CD4-positive, alpha-beta T cell treated with Interleukin-6 for 4 hours (primary cell): ENCODE data around the gene MBD3.
A peak's percentile ranks its signal among the peaks of the same experiment; 100 is the strongest.
"Not testable (repeated sequence)": the region's sequence is repeated elsewhere in the genome, so short reads cannot be mapped to it uniquely, and the experiment has no call there.

Experiments used
- DNase-seq: peaks from one replicate; pipeline ENCODE4 v3.0.0-alpha.2; 2020; ENCODE audit warnings: mixed read lengths

MBD3 gene

DNA sequence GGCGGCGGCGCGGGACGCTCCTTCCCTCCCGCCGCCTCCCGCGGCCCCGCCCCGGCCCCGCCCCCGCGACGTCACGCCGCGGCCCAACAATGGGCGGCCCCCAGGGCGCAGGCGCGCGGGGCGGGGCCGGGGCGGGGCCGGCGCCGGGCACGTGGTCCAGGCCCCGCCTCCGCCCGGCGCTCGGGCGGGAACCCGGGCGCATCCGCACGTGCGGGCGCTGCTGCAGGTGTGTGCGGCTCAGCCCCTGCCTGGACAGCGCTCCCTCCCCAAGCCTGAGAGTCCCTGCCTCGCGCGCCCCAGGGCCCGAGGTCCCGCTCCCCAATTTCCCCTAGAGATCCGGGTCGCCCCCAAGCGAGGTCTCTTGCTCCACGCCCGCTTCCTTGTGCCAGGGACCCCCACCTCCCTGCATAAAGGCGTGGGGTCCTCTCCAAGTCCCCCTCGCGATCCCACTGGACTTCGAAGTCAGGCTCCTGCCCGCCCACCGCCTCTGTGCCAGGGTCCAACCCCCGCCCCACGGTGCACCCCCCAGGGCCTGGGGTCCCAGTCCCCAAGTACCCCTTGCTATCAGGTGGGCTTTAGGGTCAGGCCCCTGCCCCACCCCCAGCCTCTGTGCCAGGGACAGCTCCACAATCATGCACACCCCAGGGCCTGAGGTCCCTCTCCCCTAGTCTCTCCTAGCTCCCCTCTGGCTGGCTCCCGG, 24.2 kb downstream of the MBD3 start, which contains the start of gene MEX3D:
Gene MEX3D (minus strand): TSS at position 6 of the 700 bp plus-strand sequence. CDS start 267 bp downstream, outside the sequence.
- DNase-seq: peak; percentile 89

DNA sequence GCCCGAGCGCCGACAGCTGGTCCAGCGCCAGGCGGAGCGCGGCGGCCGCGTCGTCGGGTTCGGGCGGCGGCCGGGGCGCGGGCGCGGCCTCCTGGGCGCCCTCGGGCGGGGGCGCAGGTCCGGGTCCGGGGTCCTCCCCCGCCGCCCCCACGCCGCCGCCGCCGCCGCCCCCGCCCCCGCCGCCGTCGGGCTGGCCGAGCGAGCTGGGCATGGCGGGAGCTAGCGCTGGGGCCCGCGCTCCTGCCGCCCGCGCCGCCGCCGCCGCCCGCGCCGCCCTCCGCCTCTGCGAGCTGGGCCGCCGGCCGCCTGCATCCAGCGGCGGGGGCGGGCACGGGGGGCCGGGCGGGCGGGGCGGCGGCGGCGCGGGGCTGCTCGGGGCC, 24.8 kb downstream of the MBD3 start:
- no peak for DNase-seq

DNA sequence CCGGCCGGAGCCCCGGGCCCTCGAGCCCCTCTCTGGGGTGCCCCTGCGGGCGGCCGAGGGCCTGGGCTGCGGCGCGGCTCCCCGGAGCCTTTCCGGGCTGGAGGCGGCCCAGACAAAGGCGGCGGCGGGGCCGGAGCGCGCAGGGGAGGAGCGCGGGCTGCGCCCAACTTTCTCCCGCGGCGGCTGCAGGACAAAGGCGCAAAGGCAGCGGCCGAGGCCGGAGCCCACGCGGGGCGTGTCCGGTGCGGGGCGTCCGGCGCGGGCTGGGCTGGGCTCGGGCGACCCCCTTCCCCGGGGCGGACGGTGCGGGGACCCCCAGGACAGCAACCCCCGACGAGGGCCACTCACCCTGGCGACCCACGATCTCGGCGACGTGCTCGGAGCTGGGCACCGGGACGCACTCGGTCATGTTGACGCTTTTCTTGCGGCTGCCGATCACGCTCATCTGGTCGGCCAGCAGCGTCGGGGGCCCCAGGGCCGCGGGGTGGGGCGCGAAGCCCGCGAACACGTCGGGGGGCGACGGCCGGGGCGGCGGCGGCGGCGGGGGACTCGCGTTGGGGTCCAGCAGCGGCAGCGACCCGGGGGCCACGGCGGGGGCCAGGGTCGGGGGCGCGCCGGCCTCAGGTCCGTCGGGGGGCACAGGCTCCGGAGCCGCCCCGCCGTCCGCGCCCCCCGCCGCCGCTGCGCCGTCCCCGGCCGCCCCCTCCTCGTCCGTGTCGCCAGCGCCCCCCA, 25.4 kb downstream of the MBD3 start:
- DNase-seq: no peak

DNA sequence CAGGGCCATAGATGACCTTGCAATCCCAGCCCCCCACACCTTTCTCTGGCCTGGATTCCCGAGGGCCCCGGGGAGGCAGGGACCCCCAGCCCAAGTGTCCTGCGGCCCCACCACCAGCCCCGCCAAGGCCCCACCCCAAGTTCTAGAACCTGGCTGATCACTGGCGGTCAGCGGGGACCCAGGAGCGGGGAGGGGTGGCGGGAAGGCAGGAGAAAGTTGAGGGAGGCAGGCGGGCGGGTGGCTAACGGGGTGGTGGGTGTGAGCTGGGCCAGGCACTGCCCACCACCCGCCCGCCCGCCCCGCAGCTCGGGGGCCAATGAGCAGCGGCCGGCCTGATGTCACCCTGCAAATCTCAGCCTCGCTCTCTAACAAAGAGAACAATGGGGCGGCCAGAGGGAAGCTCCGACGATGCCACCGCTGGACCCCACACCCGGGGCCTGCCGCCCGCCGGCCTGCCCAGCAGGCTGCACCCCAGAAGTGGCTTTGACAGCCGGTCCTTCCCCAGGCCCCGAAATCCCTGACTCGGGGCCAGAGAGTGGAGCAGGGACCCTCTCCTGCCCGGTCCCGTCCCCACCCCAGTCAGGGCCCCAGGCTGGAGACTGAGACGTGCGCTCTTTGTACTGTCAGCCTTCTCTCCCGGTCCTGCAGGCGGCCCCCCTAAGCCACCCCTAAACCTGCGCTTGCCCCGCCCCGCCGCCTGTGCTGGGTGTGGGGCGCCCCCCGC, 26.1 kb downstream of the MBD3 start:
- no peak for DNase-seq

DNA sequence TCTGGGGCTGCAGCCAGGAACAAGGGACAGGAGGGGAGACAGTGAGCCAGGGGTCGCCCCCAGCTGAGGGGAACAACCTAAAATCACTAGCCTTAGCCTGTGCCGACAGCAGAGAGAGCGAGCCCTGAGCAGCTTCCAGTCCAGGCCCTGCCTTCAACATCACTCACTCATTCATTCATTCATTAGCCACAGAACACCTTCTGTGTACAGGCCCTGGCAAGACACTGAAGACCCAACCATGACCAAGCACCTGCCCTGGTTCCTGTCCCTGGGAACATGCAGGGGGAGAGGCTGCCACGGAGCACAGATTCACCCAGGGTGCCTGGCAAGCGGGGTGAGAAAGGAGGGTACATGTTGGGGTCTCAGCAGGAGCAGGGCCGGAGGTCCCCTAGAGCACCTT, 29.4 kb downstream of the MBD3 start:
- no peak for DNase-seq

DNA sequence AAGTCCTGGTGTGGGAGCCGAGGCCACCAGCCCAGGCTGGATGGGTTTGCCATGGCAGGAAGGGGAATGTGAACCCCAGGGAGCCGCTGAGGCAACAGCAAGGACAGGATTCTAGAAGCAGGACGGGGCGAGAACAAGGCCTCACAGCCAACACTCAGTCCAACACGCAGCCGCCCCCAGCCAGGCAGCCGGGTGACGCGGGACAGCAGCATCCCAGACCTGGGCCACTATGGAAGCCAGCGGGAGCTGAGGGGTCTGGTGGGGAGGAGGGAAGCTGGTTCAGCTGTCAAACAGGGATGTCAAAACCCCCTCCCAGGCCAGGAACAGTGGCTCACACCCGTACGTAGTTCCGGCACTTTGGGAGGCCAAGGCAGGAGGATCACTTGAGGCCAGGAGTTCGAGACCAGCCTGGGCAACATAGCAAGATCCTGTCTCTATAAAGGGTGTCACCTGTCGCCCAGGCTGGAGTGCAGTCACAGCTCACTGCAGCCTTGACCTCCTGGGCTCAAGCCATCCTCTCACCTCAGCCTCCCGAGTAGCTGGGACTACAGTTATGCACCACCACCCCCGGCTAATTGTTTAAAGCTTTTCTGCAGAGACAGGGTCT, 31.3 kb downstream of the MBD3 start:
- DNase-seq: no peak

DNA sequence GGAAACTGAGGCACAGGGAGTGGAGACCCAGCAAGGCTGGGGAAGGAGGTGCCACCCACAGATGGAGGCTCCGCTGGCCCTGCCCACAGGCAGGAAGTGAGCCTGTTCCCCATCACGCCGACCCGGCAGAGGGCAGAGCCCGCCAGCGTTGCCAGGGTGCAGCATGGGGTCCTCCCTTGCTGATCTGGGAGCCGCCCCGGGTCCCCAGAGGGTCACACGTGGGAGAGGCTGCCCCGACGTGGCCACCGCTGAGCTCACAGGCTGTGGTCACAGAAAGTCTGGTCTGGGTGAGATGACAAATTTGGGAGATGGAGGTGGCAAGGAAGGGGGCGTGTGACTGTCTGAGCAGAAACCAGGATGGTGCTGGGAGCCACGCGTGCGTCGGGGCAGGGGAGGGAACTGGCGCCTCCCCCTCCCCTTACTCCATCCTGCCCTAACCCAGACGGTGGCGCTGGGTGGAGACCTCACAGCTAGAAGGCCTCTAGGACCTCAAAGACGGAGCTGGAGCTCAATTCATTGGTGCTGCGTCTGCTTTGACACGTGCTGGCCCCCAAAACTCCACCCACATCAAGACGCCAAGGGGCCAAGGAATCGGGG, 32.3 kb downstream of the MBD3 start:
- DNase-seq: no peak

DNA sequence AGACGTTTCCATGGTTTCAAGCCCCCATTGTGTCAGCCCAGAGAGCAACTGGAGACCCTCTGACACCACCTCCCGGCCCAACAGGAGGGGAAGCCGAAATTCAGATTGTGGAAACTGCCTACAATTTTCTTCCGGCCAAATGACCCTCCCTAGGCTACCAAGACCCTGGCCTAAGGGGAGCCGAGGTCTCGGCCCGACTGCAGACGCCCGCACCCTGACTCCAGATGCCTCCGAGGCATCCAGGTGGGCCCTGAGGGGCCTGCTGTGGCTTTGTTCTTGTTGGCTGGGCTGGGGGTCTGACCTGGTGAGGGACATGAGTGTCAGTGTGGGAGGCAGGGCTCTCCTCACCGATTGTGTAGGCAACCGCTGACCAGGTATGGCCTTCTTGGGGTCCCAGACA, 34.1 kb downstream of the MBD3 start:
- DNase-seq: no peak

DNA sequence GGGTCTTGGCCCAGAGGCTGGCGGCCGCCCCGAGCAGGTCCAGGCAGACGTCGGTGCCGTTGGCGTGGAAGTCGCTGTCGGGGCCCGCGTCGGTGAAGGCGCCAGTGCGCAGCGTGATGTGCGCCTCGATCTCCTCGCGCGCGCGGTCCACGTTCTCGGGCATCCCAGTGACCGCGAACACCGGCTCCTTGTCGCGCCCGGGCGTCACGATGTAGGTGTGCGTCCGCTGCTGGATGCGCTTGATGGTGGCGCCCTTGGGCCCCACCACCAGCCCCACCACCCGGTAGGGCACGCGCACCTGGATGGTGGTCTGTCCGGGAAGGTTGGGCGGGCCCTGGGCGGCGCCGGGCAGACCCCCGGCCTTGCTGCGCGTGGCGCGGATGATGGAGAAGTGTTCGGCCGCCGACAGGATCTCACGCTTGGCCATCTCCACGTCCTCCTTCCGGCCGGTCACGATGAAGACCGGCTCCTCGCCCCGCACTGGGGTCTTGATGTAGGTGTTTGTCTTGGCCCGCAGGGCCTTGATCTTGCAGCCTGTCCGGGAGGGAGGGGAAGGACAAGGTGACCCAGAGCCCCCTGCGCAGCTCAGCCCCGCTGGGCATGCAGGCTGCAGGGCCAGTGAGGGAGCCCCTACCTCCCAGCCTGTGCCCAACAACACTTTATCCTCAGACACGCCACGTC, 36.1 kb downstream of the MBD3 start:
- no peak for DNase-seq

DNA sequence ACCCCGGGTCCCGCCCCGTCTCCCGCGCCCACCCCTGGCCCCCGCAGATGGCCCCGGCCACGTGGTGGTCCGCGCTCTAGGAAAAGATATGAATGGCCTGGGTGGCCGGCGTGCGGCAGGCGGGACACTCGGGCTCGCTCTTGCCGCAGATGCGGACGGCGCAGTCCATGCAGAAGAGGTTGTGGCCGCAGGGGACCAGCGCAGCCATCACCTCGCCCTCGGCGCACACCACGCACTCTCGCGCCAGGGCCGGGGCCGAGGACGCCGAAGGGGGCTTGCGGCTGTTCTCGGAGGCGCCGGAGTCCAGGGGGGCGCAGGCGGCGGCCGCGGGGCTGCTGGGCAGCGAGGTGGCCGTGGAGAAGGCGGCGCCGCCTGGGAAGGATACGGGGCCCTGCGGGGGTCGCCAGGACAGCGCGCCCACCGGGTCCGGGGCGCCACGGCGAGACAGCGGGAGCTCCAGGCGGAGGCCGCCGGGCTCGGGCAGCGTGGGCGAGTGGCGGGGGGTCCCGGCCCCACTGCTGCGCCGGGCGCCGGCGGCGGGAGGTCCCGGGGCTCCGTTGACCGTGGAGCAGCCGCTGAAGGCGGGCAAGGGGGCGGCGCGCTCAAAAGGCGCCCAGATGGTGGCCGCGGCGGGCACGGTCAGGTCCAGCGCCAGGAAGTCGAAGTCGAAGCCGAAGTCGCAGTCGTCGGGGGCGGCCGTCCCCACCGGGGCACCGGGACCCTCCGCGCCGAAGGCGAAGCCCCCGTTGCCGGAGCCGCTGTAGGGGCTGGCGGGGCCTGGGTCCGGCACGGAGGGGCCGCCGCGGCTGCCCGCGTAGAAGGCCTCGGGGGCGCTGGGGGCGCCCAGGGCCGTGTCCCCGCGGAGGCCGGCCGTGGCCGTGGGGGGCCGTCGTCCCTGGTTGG, 36.9 kb downstream of the MBD3 start:
- no peak for DNase-seq

DNA sequence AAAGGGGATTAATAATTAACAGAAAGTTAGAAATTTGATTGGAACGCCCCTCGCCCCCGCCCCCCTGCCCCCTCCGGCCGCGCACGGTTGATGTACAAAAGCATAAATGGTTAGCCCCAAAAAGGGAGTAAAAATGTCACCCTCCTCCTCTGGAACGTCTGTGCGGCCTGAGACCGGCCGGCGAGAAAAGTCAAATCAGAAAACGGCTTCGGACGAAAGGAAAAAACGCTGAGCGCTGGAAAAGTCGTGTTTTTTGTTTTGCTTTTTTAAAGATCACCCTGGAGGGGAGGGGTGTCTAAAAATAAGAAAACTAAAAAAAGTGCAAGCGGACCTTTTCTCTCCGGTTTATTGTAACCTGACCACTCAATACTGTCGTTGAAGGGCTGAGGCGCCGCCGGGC, 37.7 kb downstream of the MBD3 start:
- DNase-seq: no peak

DNA sequence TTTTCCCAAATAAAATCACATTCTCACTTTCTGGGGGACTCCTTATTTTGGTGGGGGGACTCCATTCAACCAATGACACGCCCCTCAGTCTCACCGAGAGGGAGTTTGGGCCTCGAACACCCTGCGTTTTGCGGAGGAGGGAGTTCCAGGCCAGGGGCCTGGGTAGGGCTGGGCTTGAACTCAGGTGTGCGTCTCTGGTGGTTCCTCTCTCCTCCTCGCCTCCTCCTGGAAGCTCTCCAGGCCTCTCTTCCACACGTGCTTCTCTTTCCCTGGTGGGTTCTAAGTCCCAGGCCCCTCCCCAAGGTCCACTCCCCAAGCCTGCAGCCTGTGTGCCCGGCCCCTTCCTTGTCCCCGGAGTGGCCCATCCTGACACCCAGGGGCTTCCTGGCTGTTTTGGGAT, 39.2 kb downstream of the MBD3 start:
- DNase-seq: no peak

DNA sequence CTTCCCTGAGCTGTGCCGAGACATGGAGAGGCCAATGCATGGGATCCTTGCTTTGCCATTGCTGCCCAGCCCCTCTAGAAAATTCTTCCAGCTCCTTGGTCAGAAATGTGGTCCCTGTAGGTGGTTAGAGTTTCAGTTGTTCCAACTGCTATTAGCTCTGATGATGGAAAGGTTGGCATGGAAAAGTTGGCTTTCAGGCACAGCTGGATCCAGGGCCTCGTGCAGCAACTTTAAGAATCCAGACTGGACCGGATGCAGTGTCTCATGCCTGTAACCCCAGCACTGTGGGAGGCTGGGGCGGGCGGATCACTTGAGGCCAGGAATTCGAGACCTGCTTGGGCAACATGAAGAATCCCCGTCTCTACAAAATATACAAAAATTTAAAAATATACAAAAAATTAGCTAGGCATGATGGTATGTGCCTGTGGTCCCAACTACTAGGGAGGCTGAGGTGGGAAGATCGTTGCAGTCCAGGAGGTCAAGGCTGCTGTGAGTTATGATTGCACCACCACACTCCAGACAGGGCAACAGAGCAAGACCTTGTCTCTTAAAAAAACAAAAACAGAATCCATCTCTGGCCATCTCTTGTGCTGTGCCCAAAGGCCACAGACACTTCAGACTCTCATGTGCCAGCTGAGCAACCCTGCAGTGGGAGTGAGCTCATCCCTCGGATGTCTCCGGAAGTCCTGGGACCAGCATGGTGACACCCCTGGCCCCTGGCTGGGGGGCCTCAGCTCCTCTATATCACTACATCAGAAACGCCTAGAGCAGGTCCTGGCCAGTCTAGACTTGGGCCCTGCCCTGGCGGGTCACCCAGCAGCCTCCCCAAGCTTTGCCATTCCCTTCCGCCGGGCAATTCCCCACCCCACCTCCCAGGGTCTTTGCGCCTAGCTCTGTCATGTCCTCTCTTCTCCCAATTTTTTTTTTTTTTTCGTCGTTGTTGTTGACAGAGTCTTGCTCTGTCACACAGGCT, 41.3 kb downstream of the MBD3 start:
- DNase-seq: no peak

DNA sequence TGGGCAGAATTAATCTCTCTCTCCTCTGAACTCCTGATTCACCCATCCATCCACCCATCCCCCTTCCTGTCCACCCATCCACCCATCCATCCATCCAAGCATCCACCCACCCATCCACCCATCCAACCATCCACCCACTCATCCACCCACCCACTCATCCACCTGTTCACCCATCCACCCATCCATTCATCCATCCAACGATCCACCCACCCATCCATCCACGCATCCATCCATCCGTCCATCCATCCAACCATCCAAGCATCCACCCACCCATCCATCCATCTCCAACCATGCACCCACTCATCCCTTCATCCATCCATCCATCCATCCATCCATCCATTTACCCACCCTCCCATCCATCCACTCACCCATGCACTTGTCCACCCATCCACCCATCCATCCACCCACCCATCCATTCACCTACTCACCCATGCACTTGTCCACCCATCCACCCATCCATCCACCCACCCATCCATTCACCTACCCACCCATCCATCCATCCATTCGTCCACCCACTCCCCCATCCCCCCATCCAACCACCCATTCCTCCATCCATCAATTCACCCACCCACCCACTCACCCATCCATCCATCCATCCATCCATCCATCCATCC, 43.2 kb downstream of the MBD3 start:
- no peak for DNase-seq

DNA sequence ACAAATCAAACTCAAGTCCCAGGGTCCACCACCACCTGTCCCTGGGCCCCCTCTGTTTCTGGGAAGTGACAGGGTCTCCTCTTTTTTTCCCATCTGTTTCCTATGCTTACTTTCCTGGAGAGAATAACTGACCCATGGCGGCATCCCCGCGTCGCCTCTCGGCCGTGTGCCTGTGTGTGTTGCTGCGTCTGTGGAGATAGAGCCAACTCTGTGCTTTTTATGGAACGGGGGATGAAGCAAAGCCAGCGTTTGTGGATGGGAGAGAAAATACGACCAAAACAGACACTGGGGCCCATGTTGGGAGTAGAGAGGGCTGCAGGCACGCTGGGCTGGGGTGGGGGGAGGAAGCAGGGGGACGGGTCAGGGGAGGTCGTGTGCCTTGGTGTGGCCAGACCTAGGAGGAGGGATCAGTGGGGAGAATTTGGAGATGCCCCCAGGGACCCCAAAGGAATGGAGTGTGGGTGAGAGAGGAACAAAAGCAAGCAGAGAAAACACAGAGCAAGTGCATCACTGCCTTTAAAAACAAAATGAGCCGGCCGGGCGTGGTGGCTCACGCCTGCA, 52.2 kb downstream of the MBD3 start:
- no peak for DNase-seq

DNA sequence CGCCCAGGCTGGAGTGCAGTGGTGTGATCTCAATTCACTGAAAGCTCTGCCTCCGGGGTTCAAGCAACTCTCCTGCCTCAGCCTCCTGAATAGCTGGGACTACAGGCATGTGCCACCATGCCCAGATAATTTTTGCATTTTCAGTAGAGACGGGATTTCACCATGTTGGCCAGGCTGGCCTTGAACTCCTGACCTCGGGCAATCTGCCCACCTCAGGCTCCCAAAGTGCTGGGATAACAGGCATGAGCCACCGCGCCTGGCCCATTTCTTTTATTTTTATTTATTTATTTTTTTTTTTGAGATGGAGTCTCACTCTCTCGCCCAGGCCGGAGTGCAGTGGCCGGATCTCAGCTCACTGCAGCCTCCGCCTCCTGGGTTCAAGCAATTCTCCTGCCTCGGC, 52.9 kb downstream of the MBD3 start:
- not testable (repeated sequence) for DNase-seq

DNA sequence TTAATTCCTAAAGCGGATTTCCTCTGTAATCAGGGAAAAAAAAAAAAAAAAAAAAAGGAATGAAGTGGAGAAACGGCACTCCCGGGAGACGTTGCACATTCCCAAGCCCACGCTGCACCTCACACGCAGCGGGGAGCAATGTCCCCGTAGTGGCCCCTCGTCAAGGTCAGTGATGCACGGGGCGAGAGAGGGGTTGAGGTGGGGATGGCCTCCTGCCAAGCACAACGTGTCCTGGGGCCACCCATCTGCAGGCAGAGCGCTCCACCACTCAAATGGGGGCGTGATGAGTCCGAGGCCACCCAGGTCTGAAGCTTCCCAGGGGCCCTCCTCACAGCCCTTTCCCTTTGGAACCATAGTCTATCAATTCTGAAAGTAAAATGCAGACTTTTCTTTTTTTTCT, 53.7 kb downstream of the MBD3 start:
- no peak for DNase-seq

DNA sequence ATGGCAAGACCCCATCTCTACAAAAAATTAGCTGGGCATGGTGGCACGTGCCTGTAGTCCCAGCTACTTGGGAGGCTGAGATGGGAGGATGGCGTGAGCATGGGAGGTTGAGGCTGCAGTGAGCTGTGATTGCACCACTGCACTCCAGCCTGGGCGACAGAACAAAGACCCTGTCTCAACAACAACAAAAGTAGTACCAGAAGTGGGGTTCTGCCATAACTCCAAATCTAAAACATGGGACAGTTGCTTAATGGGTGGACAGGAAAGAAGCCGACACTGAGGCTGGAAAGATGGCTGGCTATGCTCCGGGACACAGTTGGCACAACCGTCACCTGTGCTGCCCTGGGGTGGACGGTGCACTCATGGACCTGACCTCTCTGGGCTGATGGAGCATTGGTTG, 57.0 kb downstream of the MBD3 start:
- not testable (repeated sequence) for DNase-seq

DNA sequence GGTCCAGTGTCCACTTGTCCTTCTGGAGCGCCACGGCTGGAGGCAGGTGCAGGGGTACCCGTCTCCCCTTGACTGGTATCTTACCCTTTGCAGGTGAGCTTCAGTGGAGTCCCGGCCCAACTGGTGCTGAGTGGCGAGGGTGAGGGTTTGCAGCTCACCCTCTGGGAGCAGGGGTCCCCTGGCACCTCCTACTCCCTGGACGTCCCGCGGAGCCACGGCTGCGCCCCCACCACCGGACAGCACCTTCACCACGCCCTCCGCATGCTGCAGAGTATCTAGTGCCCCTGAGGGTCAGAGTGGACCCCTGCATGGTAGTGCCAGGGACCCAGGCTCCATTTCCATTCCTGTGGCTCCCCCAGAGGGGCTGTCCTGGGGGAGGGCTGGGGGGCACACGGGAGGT, 57.7 kb downstream of the MBD3 start:
- DNase-seq: no peak
